Measurements from ENCODE around the gene HEXIM1. TPM values are rescaled to one million over a fixed set of nuclear protein-coding genes. Genes with fewer than 3 reads are reported as not detected.

HEXIM1 gene
- total RNA-seq, 2 experiments from 2014 or later, result 12.1 to 16.4 TPM

GRCh38 chr17:45118691-45119090, 29.6 kb upstream of the HEXIM1 start:
- no peak overlapping the region for H3K4me2 ChIP-seq (ENCODE audit: low read length)
- POLR2A ChIA-PET, result no interaction called here

GRCh38 chr17:45119964-45120363, 28.3 kb upstream of the HEXIM1 start:
- intact Hi-C loops (cut with micrococcal nuclease; ENCODE audit: unreplicated experiment), result no loop called here
- TF ChIP-seq EZH2phosphoT487 (IDR thresholded peaks at IDR 0.05; ENCODE audit: borderline replicate concordance, low read depth, low read length), result no peak
- TF ChIP-seq CTCF (conservative IDR thresholded peaks at IDR 0.05; ENCODE audit: low read length), result no peak
- no peaks in the 10 kb centered on the region for H4K20me1 ChIP-seq (ENCODE audit: insufficient read depth, low read length)
- H3K4me3 ChIP-seq (ENCODE audit: low read depth, low read length, poor library complexity, severe bottlenecking), result no peak overlapping the region
- no peaks in the 10 kb centered on the region for H3K36me3 ChIP-seq (ENCODE audit: insufficient read depth, low read length)
- H3K9me3 ChIP-seq (ENCODE audit: low read length), result no peaks in the 10 kb centered on the region
- BruUV-seq (replicated peaks), result no TSS peak
- no peak overlapping the region for H2AFZ ChIP-seq (ENCODE audit: low read length)
- H3K27ac ChIP-seq (ENCODE audit: low read depth, low read length, poor library complexity, severe bottlenecking), result no peak overlapping the region
- H3K4me2 ChIP-seq (ENCODE audit: low read length), result no peak overlapping the region
- no peak for DNase-seq (ENCODE audit: low spot score)
- ChIA-PET POLR2A (no interaction called here), CTCF (ENCODE audit: unreplicated experiment) (no interaction called here)
- no peaks in the 10 kb centered on the region for H3K9me2 ChIP-seq (ENCODE audit: insufficient read depth, low read length)
- no peaks in the 10 kb centered on the region for H3K79me2 ChIP-seq (ENCODE audit: insufficient read depth, low read depth, low read length)
- H3K4me1 ChIP-seq (ENCODE audit: insufficient read depth, low read length, poor library complexity, severe bottlenecking), result no peaks in the 10 kb centered on the region

More at GRCh38 chr17:45118691-45119090, 29.6 kb upstream of the HEXIM1 start:
- CTCF ChIA-PET (ENCODE audit: unreplicated experiment), result no interaction called here
- intact Hi-C loops (cut with micrococcal nuclease; ENCODE audit: unreplicated experiment), result no loop called here
- no TSS peak for BruUV-seq (replicated peaks)
- H4K20me1 ChIP-seq (ENCODE audit: insufficient read depth, low read length), result no peaks in the 10 kb centered on the region
- H3K36me3 ChIP-seq (ENCODE audit: insufficient read depth, low read length), result no peaks in the 10 kb centered on the region
- H3K9me2 ChIP-seq (ENCODE audit: insufficient read depth, low read length), result no peaks in the 10 kb centered on the region
- DNase-seq (ENCODE audit: low spot score), result no peak
- no peak overlapping the region for H3K27ac ChIP-seq (ENCODE audit: low read depth, low read length, poor library complexity, severe bottlenecking)
- no peaks in the 10 kb centered on the region for H3K9me3 ChIP-seq (ENCODE audit: low read length)
- H3K4me1 ChIP-seq (ENCODE audit: insufficient read depth, low read length, poor library complexity, severe bottlenecking), result no peaks in the 10 kb centered on the region
- H2AFZ ChIP-seq (ENCODE audit: low read length), result no peak overlapping the region
- no peaks in the 10 kb centered on the region for H3K79me2 ChIP-seq (ENCODE audit: insufficient read depth, low read depth, low read length)
- TF ChIP-seq EZH2phosphoT487 (IDR thresholded peaks at IDR 0.05; ENCODE audit: borderline replicate concordance, low read depth, low read length) (no peak), CTCF (conservative IDR thresholded peaks at IDR 0.05; ENCODE audit: low read length) (no peak)
- no peak overlapping the region for H3K4me3 ChIP-seq (ENCODE audit: low read depth, low read length, poor library complexity, severe bottlenecking)

GRCh38 chr17:45120558-45120957, 27.7 kb upstream of the HEXIM1 start:
- ChIA-PET CTCF (ENCODE audit: unreplicated experiment) (no interaction called here), POLR2A (no interaction called here)
- no peak for TF ChIP-seq EZH2phosphoT487 (IDR thresholded peaks at IDR 0.05; ENCODE audit: borderline replicate concordance, low read depth, low read length)
- no peak for TF ChIP-seq CTCF (conservative IDR thresholded peaks at IDR 0.05; ENCODE audit: low read length)
- Histone ChIP-seq H3K4me3 (ENCODE audit: low read depth, low read length, poor library complexity, severe bottlenecking) (no peak overlapping the region), H3K36me3 (ENCODE audit: insufficient read depth, low read length) (no peaks in the 10 kb centered on the region), H4K20me1 (ENCODE audit: insufficient read depth, low read length) (no peaks in the 10 kb centered on the region), H3K9me3 (ENCODE audit: low read length) (no peaks in the 10 kb centered on the region), H3K4me1 (ENCODE audit: insufficient read depth, low read length, poor library complexity, severe bottlenecking) (no peaks in the 10 kb centered on the region), H3K27ac (ENCODE audit: low read depth, low read length, poor library complexity, severe bottlenecking) (no peak overlapping the region), H3K9me2 (ENCODE audit: insufficient read depth, low read length) (no peaks in the 10 kb centered on the region), H3K79me2 (ENCODE audit: insufficient read depth, low read depth, low read length) (no peaks in the 10 kb centered on the region), H2AFZ (ENCODE audit: low read length) (no peak overlapping the region), H3K4me2 (ENCODE audit: low read length) (no peak overlapping the region)
- no peak for DNase-seq (ENCODE audit: low spot score)
- BruUV-seq (replicated peaks), result no TSS peak
- intact Hi-C loops (cut with micrococcal nuclease; ENCODE audit: unreplicated experiment), result no loop called here

All from OCI-LY7 (cell line).